Osteoblast (primary cell): ENCODE results near the gene CARD6. TPM values are rescaled to one million over a fixed set of nuclear protein-coding genes. Genes with fewer than 3 reads are reported as not detected.
"Not testable (repeated sequence)": the region's sequence is repeated elsewhere in the genome, so short reads cannot be mapped to it uniquely, and the experiment has no call there.

Source experiments
- DNase-seq: peaks from one replicate; pipeline ENCODE4 v3.0.0; 2011; ENCODE audit warnings: low spot score, mixed read lengths; ENCODE audit not compliant: insufficient read length; ENCODE audit errors: missing footprints
- H2AFZ ChIP-seq: 2 replicates; pipeline ENCODE4 v1.6.0; 2011; ENCODE audit warnings: mild to moderate bottlenecking, low read length
- H3K27ac ChIP-seq: 2 replicates; pipeline ENCODE4 v1.5.1; 2011; ENCODE audit warnings: mild to moderate bottlenecking, low read depth, low read length, moderate library complexity
- H3K27me3 ChIP-seq: 2 replicates; pipeline ENCODE4 v1.6.0; 2012; ENCODE audit warnings: mild to moderate bottlenecking, control low read depth, inconsistent platforms, low read length, moderate library complexity; ENCODE audit not compliant: insufficient read depth
- H3K36me3 ChIP-seq: 2 replicates; pipeline ENCODE4 v1.5.1; 2011; ENCODE audit warnings: mild to moderate bottlenecking, low read length, control low read depth, moderate library complexity; ENCODE audit not compliant: insufficient read depth
- H3K4me1 ChIP-seq: 2 replicates; pipeline ENCODE4 v1.5.1; 2011; ENCODE audit warnings: mild to moderate bottlenecking, low read length, control low read depth, moderate library complexity; ENCODE audit not compliant: insufficient read depth
- H3K4me2 ChIP-seq: 2 replicates; pipeline ENCODE4 v1.6.0; 2011; ENCODE audit warnings: mild to moderate bottlenecking, low read length; ENCODE audit not compliant: insufficient read depth
- H3K4me3 ChIP-seq: fragments of 200-600 bp; sonication (generic); 3 replicates; pipeline ENCODE4 v1.5.1; 2012; ENCODE audit warnings: mild to moderate bottlenecking, low read length, inconsistent platforms; ENCODE audit not compliant: insufficient read depth
- H3K79me2 ChIP-seq: 2 replicates; pipeline ENCODE4 v1.6.0; 2012; ENCODE audit warnings: mild to moderate bottlenecking, low read length, control low read depth, inconsistent platforms; ENCODE audit not compliant: insufficient read depth
- H3K9me3 ChIP-seq: 2 replicates; pipeline ENCODE4 v1.5.1; 2011; ENCODE audit warnings: low read depth, low read length, control low read depth
- H4K20me1 ChIP-seq: 2 replicates; pipeline ENCODE4 v1.6.0; 2012; ENCODE audit warnings: mild to moderate bottlenecking, low read length, control low read depth; ENCODE audit not compliant: insufficient read depth
- total RNA-seq: library from RNA; depleted of rRNA; stranded (reverse); fragments of >200 nt; gene quantifications from 2 replicates; pipeline ENCODE4 v1.2.3, GENCODE V29; 2012
- TF ChIP-seq, protein P1 (sequence below): IDR thresholded peaks from 2 replicates; pipeline ENCODE4 v1.5.1; 2011; ENCODE audit warnings: mild to moderate bottlenecking, low read depth, low read length, moderate library complexity; ENCODE audit errors: extremely low read depth

Gene CARD6
- total RNA-seq, 1 donor: 19.5 TPM

DNA sequence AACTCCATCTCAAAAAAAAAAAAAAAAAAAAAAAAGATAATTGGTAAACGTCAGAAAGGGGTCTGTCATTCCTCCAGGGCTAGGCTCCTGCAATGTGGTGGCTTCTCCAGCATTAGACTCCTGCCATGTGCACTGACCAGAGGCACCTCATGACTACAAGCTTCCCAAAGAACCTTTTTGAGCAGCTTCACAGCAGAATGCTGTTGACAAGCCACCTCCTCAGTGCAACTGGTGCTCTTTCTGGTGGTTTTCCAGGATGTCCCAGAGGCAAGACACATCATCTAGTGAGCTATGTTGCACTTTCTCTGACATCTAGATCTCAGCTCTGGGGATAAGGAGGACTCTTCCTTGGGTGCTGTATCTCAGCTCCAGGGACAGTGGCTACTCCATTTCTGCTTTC, 17.7 kb upstream of the CARD6 start:
- peaks cover 10% of the 10 kb centered on the region for H4K20me1 ChIP-seq
- no peaks in the 10 kb centered on the region for H3K27me3 ChIP-seq
- H3K4me3 ChIP-seq: no peak overlapping the region
- peaks cover 26% of the 10 kb centered on the region for H3K36me3 ChIP-seq
- TF ChIP-seq, protein P1, sequence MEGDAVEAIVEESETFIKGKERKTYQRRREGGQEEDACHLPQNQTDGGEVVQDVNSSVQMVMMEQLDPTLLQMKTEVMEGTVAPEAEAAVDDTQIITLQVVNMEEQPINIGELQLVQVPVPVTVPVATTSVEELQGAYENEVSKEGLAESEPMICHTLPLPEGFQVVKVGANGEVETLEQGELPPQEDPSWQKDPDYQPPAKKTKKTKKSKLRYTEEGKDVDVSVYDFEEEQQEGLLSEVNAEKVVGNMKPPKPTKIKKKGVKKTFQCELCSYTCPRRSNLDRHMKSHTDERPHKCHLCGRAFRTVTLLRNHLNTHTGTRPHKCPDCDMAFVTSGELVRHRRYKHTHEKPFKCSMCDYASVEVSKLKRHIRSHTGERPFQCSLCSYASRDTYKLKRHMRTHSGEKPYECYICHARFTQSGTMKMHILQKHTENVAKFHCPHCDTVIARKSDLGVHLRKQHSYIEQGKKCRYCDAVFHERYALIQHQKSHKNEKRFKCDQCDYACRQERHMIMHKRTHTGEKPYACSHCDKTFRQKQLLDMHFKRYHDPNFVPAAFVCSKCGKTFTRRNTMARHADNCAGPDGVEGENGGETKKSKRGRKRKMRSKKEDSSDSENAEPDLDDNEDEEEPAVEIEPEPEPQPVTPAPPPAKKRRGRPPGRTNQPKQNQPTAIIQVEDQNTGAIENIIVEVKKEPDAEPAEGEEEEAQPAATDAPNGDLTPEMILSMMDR: no peak
- DNase-seq: no peak
- H2AFZ ChIP-seq: no peak overlapping the region
- H3K9me3 ChIP-seq: no peaks in the 10 kb centered on the region
- no peaks in the 10 kb centered on the region for H3K4me1 ChIP-seq
- no peak overlapping the region for H3K27ac ChIP-seq
- H3K79me2 ChIP-seq: no peaks in the 10 kb centered on the region
- no peak overlapping the region for H3K4me2 ChIP-seq

DNA sequence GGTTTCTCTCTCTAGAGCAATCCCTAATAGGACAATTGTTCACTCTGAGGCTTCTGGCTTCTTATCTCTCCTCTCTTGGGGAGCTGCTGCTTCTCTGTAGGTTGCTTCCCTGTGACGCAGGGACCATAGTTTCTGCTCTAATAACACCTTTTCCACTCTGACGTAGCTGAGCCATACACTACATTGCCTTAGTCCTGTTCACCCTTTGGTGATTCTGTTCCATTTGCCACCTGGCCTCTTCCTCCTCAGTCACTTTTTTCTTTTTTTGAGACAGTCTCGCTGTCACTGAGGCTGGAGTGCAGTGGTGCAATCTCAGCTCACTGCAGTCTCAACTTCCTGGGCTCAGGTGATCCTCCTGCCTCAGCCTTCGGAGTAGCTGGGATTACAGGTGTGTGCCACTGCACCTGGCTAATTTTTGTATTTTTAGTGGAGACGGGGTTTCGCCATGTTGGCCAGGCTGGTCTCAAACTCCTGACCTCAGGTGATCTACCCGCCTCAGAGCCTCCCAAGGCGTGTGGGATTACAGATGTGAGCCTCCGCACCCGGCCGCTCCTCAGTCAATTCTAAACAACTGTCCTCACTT, 15.6 kb upstream of the CARD6 start:
- H3K9me3 ChIP-seq, H3K27ac ChIP-seq, H3K79me2 ChIP-seq, DNase-seq, H3K27me3 ChIP-seq, H3K4me3 ChIP-seq, H3K4me2 ChIP-seq, H3K4me1 ChIP-seq, H2AFZ ChIP-seq: not testable (repeated sequence)
- peaks cover 27% of the 10 kb centered on the region for H4K20me1 ChIP-seq
- H3K36me3 ChIP-seq: peaks cover 47% of the 10 kb centered on the region

DNA sequence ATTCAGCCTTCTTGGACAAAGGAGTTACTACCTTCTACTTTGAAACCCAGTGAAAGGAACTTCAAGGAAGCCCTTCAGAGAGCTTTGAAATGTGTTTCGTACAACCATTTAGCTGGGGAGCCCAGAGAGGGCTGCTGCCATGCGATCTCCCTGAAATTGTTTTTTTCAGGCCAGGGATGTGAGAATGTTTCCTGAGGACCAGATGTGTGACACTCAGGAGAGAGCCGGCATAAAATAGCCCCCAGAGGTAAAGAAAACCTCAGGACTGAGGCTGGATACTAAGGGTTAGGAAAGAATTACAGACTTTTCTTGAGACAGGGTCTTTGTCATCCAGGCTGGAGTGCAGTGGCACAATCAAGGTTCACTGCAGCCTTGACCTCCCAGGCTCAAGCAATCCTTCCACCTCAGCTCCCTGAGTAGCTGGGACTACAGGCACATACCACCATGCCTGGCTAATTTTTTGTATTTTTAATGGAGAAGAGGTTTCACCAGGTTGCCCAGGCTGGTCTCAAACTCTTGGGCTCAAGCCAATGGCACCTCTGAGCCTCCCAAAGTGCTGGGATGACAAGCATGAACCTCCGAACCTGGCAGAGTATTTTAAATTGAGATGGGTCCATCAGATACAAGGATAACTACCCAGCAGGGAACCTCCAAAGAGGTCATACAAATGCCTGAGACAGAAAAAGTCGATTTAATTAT, 14.5 kb upstream of the CARD6 start:
- DNase-seq: no peak
- H3K4me3 ChIP-seq: no peak overlapping the region
- H3K36me3 ChIP-seq: peaks cover 58% of the 10 kb centered on the region
- peaks cover 37% of the 10 kb centered on the region for H4K20me1 ChIP-seq
- H3K27me3 ChIP-seq: no peaks in the 10 kb centered on the region
- peaks cover 14% of the 10 kb centered on the region for H3K79me2 ChIP-seq
- H3K4me2 ChIP-seq: no peak overlapping the region
- H3K4me1 ChIP-seq: peaks cover 4% of the 10 kb centered on the region
- no peak overlapping the region for H3K27ac ChIP-seq
- TF ChIP-seq, protein P1: no peak
- no peaks in the 10 kb centered on the region for H3K9me3 ChIP-seq
- H2AFZ ChIP-seq: no peak overlapping the region

DNA sequence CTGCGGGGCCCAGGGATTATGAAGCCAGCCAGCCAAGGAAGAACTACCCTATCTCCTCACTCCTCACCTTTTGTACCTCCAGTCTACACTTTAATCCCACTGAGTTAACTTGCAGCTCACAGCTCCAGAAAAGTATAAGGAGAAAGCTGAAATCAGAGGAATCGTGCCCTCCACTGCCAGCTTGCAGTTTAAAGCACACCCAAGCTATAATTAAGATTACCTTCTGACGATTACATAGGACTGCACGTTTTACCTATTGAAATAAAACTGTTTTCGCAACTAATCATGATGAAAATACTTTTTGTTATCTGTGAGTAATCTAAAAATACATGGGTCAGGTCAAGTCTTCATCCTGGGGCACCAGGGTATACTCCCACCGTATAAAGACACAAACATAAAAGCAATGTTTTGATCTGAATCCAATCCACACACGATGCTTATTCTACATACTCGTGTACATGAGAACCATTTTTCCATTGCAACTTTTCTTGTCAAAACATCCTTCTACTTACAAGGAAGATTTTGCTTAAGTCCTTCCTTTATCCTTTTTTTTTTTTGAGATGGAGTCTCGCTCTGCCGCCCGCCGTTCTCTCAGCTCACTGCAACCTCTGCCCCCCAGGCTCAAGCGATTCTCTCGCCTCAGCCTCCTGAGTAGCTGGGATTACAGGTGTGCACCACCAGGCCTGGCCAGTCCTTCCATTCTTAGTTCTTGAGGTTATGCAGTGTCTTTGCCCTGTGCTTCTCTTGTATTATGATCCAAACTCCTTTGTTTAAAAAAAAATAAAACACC, 13.8 kb upstream of the CARD6 start:
- Histone ChIP-seq H2AFZ (no peak overlapping the region), H3K36me3 (peaks cover 65% of the 10 kb centered on the region), H3K4me2 (no peak overlapping the region), H3K4me3 (no peak overlapping the region), H3K27me3 (no peaks in the 10 kb centered on the region), H3K4me1 (peaks cover 10% of the 10 kb centered on the region), H4K20me1 (peaks cover 44% of the 10 kb centered on the region), H3K9me3 (no peaks in the 10 kb centered on the region), H3K27ac (no peak overlapping the region), H3K79me2 (peaks cover 21% of the 10 kb centered on the region)
- TF ChIP-seq, protein P1: no peak
- no peak for DNase-seq
